Chondrocyte (in vitro differentiated cells): ENCODE measurements around the gene LPIN1. TPM values are rescaled to one million over a fixed set of nuclear protein-coding genes. Genes with fewer than 3 reads are reported as not detected.

Source experiments
- DNase-seq: peaks from one replicate; pipeline ENCODE4 v3.0.0; 2021; ENCODE audit warnings: mixed read lengths, low spot score
- H3K27ac Mint-ChIP-seq: one replicate; pipeline ENCODE4 v1.8.0; 2021; ENCODE audit warnings: mild to moderate bottlenecking, moderate library complexity, mixed read lengths; ENCODE audit not compliant: unreplicated experiment
- H3K27me3 Mint-ChIP-seq: 2 replicates; pipeline ENCODE4 v1.8.0; 2021; ENCODE audit warnings: low read depth, mixed read lengths
- H3K36me3 Mint-ChIP-seq: 2 replicates; pipeline ENCODE4 v1.8.0; 2021; ENCODE audit warnings: low read depth, mixed read lengths
- H3K4me1 Mint-ChIP-seq: 2 replicates; pipeline ENCODE4 v1.8.0; 2021; ENCODE audit warnings: low read depth, mild to moderate bottlenecking, mixed read lengths
- H3K4me3 Mint-ChIP-seq: one replicate; pipeline ENCODE4 v1.8.0; 2021; ENCODE audit warnings: mild to moderate bottlenecking, moderate library complexity, mixed read lengths; ENCODE audit not compliant: unreplicated experiment
- H3K9me3 Mint-ChIP-seq: 2 replicates; pipeline ENCODE4 v1.8.0; 2021; ENCODE audit warnings: low read depth, mixed read lengths
- total RNA-seq: library from RNA; stranded (reverse); gene quantifications from 3 replicates; pipeline ENCODE4 v1.2.1, GENCODE V29; 2021
- TF ChIP-seq, protein P1 (sequence below): fragments of 200-600 bp; sonication (generic); IDR thresholded peaks from 2 replicates; pipeline ENCODE4 v1.5.0; 2021; ENCODE audit warnings: antibody characterized with exemption, mild to moderate bottlenecking, moderate library complexity

The LPIN1 gene
- total RNA-seq, 1 donor from 2014 or later = 17.5 TPM

DNA sequence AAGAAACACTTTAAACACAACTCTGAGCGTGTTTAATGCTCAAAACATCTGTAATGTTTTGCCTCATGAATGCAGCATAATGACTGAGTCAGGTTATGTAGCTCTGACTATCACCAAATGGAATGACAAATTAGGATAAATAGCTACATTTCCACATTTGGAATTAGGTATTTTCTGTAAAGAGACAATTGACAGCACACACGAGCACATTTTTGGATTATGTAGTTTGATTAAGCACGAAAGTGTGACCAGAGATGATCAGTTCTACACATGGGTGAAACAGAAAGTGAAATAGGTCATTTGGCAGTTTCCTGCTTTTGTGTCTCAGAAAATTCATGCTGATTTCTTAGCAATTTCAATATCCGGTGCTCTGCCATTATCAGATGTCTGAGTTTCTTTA is 29.0 kb downstream of the LPIN1 start:
- DNase-seq = no peak
- Mint-ChIP-seq H3K9me3 (no peaks in the 10 kb centered on the region), H3K36me3 (peaks cover 23% of the 10 kb centered on the region), H3K4me1 (peaks cover 9% of the 10 kb centered on the region), H3K4me3 (no peak overlapping the region), H3K27ac (no peak overlapping the region), H3K27me3 (no peaks in the 10 kb centered on the region)
- TF ChIP-seq, protein P1, sequence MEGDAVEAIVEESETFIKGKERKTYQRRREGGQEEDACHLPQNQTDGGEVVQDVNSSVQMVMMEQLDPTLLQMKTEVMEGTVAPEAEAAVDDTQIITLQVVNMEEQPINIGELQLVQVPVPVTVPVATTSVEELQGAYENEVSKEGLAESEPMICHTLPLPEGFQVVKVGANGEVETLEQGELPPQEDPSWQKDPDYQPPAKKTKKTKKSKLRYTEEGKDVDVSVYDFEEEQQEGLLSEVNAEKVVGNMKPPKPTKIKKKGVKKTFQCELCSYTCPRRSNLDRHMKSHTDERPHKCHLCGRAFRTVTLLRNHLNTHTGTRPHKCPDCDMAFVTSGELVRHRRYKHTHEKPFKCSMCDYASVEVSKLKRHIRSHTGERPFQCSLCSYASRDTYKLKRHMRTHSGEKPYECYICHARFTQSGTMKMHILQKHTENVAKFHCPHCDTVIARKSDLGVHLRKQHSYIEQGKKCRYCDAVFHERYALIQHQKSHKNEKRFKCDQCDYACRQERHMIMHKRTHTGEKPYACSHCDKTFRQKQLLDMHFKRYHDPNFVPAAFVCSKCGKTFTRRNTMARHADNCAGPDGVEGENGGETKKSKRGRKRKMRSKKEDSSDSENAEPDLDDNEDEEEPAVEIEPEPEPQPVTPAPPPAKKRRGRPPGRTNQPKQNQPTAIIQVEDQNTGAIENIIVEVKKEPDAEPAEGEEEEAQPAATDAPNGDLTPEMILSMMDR = no peak

DNA sequence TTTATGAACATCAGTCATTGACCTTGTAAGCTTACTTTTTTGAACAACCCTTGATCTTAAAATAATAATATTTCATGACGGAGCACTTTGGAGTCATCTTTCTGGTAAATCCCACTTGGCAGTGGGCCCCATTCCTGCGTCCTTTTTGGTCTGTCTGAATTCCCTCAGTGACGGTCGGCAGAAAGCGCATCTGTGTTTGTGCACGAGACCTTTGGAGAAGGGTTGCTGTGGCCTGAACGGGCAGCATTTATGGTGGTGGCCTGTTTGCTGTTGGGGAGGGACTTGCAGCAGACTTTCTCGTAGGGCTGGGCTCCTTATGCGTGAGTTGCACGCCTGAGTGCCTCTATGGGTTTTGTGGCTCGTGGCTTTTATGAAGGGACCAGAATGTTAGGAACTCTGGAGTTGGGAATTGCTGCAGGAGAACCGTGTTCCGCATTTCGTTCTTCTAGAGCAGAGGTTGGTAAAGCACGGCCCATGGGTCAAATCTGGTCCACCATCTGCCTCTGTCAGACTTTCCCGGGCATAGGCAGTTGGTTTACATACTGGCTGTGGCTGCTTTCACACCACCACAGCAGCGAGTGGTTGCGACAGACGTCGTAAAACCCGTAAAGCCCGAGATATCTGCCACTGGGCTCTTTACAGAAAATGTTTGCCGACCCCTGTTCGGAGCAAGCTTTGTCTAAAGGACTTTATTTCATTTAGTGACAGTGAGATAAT is 30.8 kb downstream of the LPIN1 start:
- H3K9me3 Mint-ChIP-seq = no peaks in the 10 kb centered on the region
- H3K4me1 Mint-ChIP-seq = peaks cover 9% of the 10 kb centered on the region
- H3K27ac Mint-ChIP-seq = no peak overlapping the region
- DNase-seq = no peak
- peaks cover 20% of the 10 kb centered on the region for H3K36me3 Mint-ChIP-seq
- TF ChIP-seq, protein P1 = no peak
- no peak overlapping the region for H3K4me3 Mint-ChIP-seq
- no peaks in the 10 kb centered on the region for H3K27me3 Mint-ChIP-seq

DNA sequence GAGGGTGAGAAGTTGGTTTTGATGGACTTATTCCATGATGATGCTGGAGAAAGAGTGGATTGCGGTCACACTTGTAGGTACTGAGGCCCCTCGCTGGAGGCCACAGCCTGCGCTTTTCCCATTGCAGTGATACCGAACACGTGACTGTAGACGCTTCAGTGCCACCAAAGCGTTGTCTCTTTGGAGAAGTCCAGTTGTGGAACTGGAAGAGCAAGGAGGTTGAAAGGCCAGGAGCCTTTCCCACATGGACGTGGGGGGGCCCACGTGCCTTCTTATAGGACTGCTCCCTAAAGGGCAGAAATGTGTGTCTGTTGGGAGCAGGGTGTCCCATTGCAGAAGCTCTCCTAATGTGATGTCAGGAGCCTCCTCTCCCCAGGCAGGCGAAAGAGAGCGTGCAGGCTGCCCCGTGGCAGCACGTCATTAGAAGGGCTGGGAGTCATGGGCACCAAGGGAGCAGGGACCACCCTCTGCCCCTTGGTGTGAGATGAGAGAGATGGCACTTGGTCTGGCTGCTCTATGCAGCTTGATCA is 31.5 kb downstream of the LPIN1 start:
- Mint-ChIP-seq H3K4me3 (no peak overlapping the region), H3K4me1 (peaks cover 9% of the 10 kb centered on the region), H3K27ac (no peak overlapping the region), H3K9me3 (no peaks in the 10 kb centered on the region), H3K36me3 (peaks cover 26% of the 10 kb centered on the region), H3K27me3 (no peaks in the 10 kb centered on the region)
- TF ChIP-seq, protein P1 = no peak
- DNase-seq = no peak

DNA sequence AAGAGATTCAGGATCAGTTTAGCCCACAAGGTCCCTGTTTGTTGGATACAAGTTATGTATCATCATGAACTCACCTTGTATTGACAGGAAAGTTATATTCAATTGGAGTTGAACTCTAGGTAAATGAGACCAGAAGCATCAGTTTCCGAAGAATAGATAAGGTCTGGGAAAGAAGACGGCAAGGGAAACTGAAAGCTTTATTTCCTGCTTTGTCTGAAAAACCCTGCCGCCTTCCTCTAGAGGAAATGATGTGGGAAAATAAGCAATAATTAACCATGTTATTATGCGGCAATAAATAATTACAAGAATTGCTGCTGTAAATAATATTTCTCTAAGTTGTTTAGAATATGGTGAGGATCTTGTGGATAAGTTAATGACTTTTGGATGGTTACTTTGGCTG is 32.0 kb downstream of the LPIN1 start:
- H3K9me3 Mint-ChIP-seq = no peaks in the 10 kb centered on the region
- H3K27ac Mint-ChIP-seq = no peak overlapping the region
- peaks cover 27% of the 10 kb centered on the region for H3K36me3 Mint-ChIP-seq
- H3K4me1 Mint-ChIP-seq = peaks cover 9% of the 10 kb centered on the region
- no peak for DNase-seq
- H3K4me3 Mint-ChIP-seq = no peak overlapping the region
- TF ChIP-seq, protein P1 = no peak
- H3K27me3 Mint-ChIP-seq = no peaks in the 10 kb centered on the region

DNA sequence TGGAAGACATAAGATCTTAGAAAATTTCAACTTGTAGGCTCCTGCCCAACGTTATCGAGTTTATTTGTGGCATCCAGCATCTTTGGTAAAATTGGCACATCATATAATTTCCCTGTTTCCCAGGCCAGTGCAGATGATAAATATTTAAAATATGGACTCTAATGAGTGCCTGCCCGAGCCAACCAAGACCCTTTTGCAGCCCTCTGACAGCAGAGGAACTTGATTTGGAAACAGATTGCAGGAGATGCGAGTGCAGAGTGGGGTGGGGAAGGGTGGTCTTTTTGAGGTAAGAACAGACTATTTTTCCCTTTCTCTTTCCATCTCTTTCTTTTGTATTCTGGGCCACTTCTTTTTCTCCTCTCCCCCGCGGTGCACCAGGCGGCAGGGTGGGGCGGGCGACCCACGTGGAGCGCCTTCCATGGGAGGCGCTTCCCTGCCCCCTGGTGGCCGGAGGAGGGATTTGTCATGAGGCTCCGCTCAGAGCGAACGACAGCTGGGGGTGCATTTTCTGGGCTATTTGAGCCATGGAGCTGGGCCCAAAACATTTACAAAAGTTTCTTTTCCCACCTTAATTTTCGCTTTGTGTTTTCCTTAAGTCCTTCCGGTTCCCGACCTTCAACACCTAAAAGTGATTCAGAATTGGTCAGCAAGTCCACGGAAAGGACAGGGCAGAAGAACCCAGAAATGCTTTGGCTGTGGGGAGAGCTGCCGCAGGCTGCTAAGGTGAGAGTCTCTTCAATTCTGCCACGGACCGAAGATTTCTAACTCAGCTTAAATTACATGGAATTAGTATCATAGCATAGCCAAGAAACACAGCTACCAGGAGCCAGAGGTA is 32.7 kb downstream of the LPIN1 start:
- H3K27ac Mint-ChIP-seq = no peak overlapping the region
- no peaks in the 10 kb centered on the region for H3K9me3 Mint-ChIP-seq
- TF ChIP-seq, protein P1 = peak; percentile 100
- H3K36me3 Mint-ChIP-seq = peaks cover 20% of the 10 kb centered on the region
- H3K4me1 Mint-ChIP-seq = peaks cover 9% of the 10 kb centered on the region
- peak overlapping the region; percentile 24 for H3K4me3 Mint-ChIP-seq
- DNase-seq = no peak
- no peaks in the 10 kb centered on the region for H3K27me3 Mint-ChIP-seq
